Measurements from ENCODE around the gene ADD1.

- TF ChIP-seq CTCF (IDR thresholded peaks at IDR 0.05), result no peak
- no peak for TF ChIP-seq EZH2 (IDR thresholded peaks at IDR 0.05)
- TF ChIP-seq EZH2phosphoT487 (IDR thresholded peaks at IDR 0.05), result no peak
Observed at GRCh38 chr4:2924765-2925301, 81.2 kb downstream of the ADD1 start.

Data from neural progenitor cell (in vitro differentiated cells).